PC-9 (cell line): ENCODE data around the gene ANKLE2. TPM values are rescaled to one million over a fixed set of nuclear protein-coding genes. Genes with fewer than 3 reads are reported as not detected.

ENCODE experiments used
- BruUV-seq: library from RNA; stranded (reverse); fragments of 400-500 nt; replicated peaks from 2 replicates; lab custom pipeline; 2021; lab: Mats Ljungman, UMichigan
- CTCF ChIA-PET: fragments of 300-600 bp; sonication (Branson Sonifier 250); formaldehyde crosslinking; loops from one replicate; lab custom pipeline; 2022; ENCODE audit warnings: antibody characterized with exemption; lab: Charles Lee
- POLR2A ChIA-PET: fragments of 300-600 bp; sonication (Branson Sonifier 250); formaldehyde crosslinking; loops from one replicate; lab custom pipeline; 2022; ENCODE audit warnings: antibody characterized with exemption; ENCODE audit not compliant: unreplicated experiment; lab: Charles Lee
- DNase-seq, 2 experiments: peaks; one replicate each; pipeline versions ENCODE4 v3.0.0 to v3.0.0-alpha.2; 2015 to 2022; ENCODE audit warnings: mixed read lengths in 1 of 2
- H2AFZ ChIP-seq: fragments of 200-600 bp; sonication (generic); 2 replicates; pipeline ENCODE4 v1.8.1; 2017; ENCODE audit warnings: antibody characterized with exemption
- H3F3A ChIP-seq: fragments of 200-600 bp; sonication (generic); 2 replicates; pipeline ENCODE4 v1.8.1; 2017; ENCODE audit warnings: antibody characterized with exemption, mild to moderate bottlenecking, low read depth; ENCODE audit not compliant: insufficient read depth
- H3K27ac ChIP-seq: fragments of 200-600 bp; sonication (generic); 2 replicates; pipeline ENCODE4 v1.6.1; 2016; ENCODE audit warnings: mixed run types
- H3K27me3 ChIP-seq: fragments of 200-600 bp; sonication (generic); 2 replicates; pipeline ENCODE4 v1.6.1; 2016; ENCODE audit warnings: low read depth, mixed run types; ENCODE audit not compliant: insufficient read depth
- H3K36me3 ChIP-seq: fragments of 200-600 bp; sonication (generic); 2 replicates; pipeline ENCODE4 v1.6.1; 2016; ENCODE audit warnings: low read depth, mixed run types
- H3K4me1 ChIP-seq: fragments of 200-600 bp; sonication (generic); replicated peaks from 2 replicates; pipeline ENCODE4 v1.6.1; 2016; ENCODE audit warnings: mixed run types; ENCODE audit not compliant: insufficient read depth
- H3K4me2 ChIP-seq: fragments of 200-600 bp; sonication (generic); 2 replicates; pipeline ENCODE4 v1.6.1; 2017; ENCODE audit warnings: mixed run types
- H3K4me3 ChIP-seq: fragments of 200-600 bp; sonication (generic); 2 replicates; pipeline ENCODE4 v1.6.1; 2016; ENCODE audit warnings: mixed run types
- H3K79me2 ChIP-seq: fragments of 200-600 bp; sonication (generic); 2 replicates; pipeline ENCODE4 v1.6.1; 2017; ENCODE audit warnings: low read depth, mixed run types
- H3K9me2 ChIP-seq: fragments of 200-600 bp; sonication (generic); 2 replicates; pipeline ENCODE4 v1.8.1; 2017; ENCODE audit warnings: mild to moderate bottlenecking; ENCODE audit not compliant: insufficient read depth
- H3K9me3 ChIP-seq: fragments of 200-600 bp; sonication (generic); 2 replicates; pipeline ENCODE4 v1.8.1; 2016; ENCODE audit warnings: low read depth; ENCODE audit not compliant: insufficient read depth
- H4K20me1 ChIP-seq: fragments of 200-600 bp; sonication (generic); 2 replicates; pipeline ENCODE4 v1.8.1; 2017; ENCODE audit not compliant: insufficient read depth
- CTCF ChIP-seq: fragments of 200-600 bp; sonication (generic); conservative IDR thresholded peaks from 2 replicates; pipeline ENCODE4 v1.6.1; 2017; ENCODE audit warnings: mixed run types, antibody characterized with exemption, mild to moderate bottlenecking, moderate library complexity
- EZH2 ChIP-seq: fragments of 200-600 bp; sonication (generic); IDR thresholded peaks from 2 replicates; pipeline ENCODE4 v1.8.0; 2017; ENCODE audit warnings: antibody characterized with exemption, low read depth
- intact Hi-C: fragments of 100-400 bp; cut with micrococcal nuclease; formaldehyde crosslinking; loops from one replicate; pipeline ENCODE4 v1.10.0; 2022; ENCODE audit not compliant: unreplicated experiment
- total RNA-seq: library from RNA; stranded (reverse); gene quantifications from 2 replicates; pipeline ENCODE4 v1.2.3, GENCODE V29; 2021

Gene ANKLE2
- total RNA-seq, 1 experiment from 2014 or later, result 102 TPM

GRCh38 chr12:132686825-132687210 lies 74.8 kb downstream of the ANKLE2 start:
- peaks cover 13% of the 10 kb centered on the region for H3K4me1 ChIP-seq
- H3K27ac ChIP-seq, result no peak overlapping the region
- DNase-seq, result no peak
- no peaks in the 10 kb centered on the region for H3K27me3 ChIP-seq
- ChIA-PET CTCF (no interaction called here), POLR2A (interaction anchor here (0.6 kb wide), 1 partner anchor 142 kb away, joined by 3 read pairs; no protein-coding TSS in a partner anchor)
- no TSS peak for BruUV-seq
- H3K9me2 ChIP-seq, result no peaks in the 10 kb centered on the region
- TF ChIP-seq CTCF, result no peak
- intact Hi-C loops, result loop anchor here (2.0 kb wide), 1 partner anchor 74 kb away; the partner anchor contains the start of gene ANKLE2
- peak overlapping the region; percentile 81 for H3K4me2 ChIP-seq
- peak overlapping the region; percentile 81; the same call in 1 of the 2 replicates for H3K4me3 ChIP-seq
- peak overlapping the region; percentile 80 for H2AFZ ChIP-seq
- H3F3A ChIP-seq, result peaks cover 4% of the 10 kb centered on the region; the same call in 1 of the 2 replicates
- H3K9me3 ChIP-seq, result no peaks in the 10 kb centered on the region
- H4K20me1 ChIP-seq, result no peaks in the 10 kb centered on the region
- H3K36me3 ChIP-seq, result peaks cover 8% of the 10 kb centered on the region; the same call in 1 of the 2 replicates
- H3K79me2 ChIP-seq, result peaks cover 39% of the 10 kb centered on the region

- ChIA-PET POLR2A (no interaction called here), CTCF (no interaction called here)
- Histone ChIP-seq H3K4me2 (peak overlapping the region; percentile 19; the same call in 1 of the 2 replicates), H3K27me3 (no peaks in the 10 kb centered on the region), H3K36me3 (no peaks in the 10 kb centered on the region), H3K27ac (no peak overlapping the region), H3K4me3 (no peak overlapping the region), H4K20me1 (peaks cover 5% of the 10 kb centered on the region; the same call in 1 of the 2 replicates), H3K9me2 (no peaks in the 10 kb centered on the region), H3K4me1 (peaks cover 13% of the 10 kb centered on the region), H3K79me2 (peaks cover 51% of the 10 kb centered on the region), H2AFZ (no peak overlapping the region), H3K9me3 (no peaks in the 10 kb centered on the region), H3F3A (no peaks in the 10 kb centered on the region)
- BruUV-seq, result TSS peak; percentile 71
- TF ChIP-seq CTCF (no peak), EZH2 (no peak)
- intact Hi-C loops, result no loop called here
- no peak for DNase-seq
Observed at GRCh38 chr12:132685400-132685799, 76.2 kb downstream of the ANKLE2 start.

GRCh38 chr12:132677492-132677891 lies 84.1 kb downstream of the ANKLE2 start:
- peaks cover 10% of the 10 kb centered on the region for H3K36me3 ChIP-seq

More at GRCh38 chr12:132677492-132677891, 84.1 kb downstream of the ANKLE2 start:
- TF ChIP-seq EZH2 (no peak), CTCF (no peak)
- Histone ChIP-seq H3K9me3 (no peaks in the 10 kb centered on the region), H3K9me2 (no peaks in the 10 kb centered on the region), H3K4me2 (no peak overlapping the region), H3K27ac (no peak overlapping the region), H3F3A (no peaks in the 10 kb centered on the region), H2AFZ (no peak overlapping the region), H3K27me3 (no peaks in the 10 kb centered on the region), H4K20me1 (peaks cover 6% of the 10 kb centered on the region; the same call in 1 of the 2 replicates), H3K79me2 (peaks cover 16% of the 10 kb centered on the region), H3K4me1 (no peaks in the 10 kb centered on the region), H3K4me3 (no peak overlapping the region)
- CTCF ChIA-PET, result no interaction called here
- no peak for DNase-seq
- BruUV-seq, result no TSS peak
- intact Hi-C loops, result no loop called here
- POLR2A ChIA-PET, result no interaction called here
